Measurements from ENCODE around the gene DHX8. TPM values are rescaled to one million over a fixed set of nuclear protein-coding genes. Genes with fewer than 3 reads are reported as not detected.

Gene DHX8
- total RNA-seq (2022; extraction: Qiagen RNA extraction), result 39.2 to 44.2 TPM (median 41.1 TPM) in 5 replicates

DNA sequence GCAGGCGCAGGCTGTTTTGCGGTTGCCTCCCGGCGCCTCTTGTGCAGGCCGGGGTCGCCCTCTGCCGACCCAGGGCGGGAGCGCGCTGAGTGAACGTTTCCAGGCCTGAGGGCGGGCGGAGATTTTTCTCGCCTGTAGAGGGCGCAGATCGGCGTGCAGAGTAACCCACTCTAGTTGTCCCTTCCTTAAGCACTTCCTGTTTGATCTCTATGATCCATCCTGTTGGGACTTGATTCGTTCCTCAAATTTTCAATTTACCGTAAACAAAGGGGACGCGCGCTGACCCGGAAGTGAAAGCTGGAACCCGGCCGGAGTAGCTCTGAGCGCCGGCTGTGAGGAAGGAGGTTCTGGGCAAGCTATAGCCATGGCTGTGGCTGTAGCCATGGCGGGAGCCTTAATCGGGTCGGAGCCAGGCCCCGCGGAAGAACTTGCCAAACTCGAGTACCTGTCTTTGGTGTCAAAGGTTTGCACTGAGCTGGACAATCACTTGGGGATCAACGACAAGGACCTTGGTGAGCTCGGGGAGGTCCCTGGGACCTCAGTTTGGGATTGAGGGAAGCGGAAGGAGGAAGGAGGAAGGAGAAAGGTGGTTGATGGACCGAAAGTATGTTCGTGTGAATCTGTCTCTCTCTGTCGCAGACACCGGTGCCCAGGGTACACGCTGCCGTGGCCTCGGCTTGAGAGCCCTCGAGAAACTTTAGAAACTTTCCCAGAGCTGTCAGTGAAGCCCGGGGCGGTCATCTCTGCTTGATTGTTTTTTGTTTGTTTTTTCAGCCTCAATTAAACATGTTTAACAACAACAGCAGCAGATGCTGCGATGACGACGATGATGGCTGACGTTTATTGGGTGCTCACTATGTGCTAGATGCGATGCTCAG, at the start of gene DHX8:
DHX8 (plus strand) TSS at position 302 of the 878 bp plus-strand sequence; CDS start at position 365, 63 bp downstream.

DNA sequence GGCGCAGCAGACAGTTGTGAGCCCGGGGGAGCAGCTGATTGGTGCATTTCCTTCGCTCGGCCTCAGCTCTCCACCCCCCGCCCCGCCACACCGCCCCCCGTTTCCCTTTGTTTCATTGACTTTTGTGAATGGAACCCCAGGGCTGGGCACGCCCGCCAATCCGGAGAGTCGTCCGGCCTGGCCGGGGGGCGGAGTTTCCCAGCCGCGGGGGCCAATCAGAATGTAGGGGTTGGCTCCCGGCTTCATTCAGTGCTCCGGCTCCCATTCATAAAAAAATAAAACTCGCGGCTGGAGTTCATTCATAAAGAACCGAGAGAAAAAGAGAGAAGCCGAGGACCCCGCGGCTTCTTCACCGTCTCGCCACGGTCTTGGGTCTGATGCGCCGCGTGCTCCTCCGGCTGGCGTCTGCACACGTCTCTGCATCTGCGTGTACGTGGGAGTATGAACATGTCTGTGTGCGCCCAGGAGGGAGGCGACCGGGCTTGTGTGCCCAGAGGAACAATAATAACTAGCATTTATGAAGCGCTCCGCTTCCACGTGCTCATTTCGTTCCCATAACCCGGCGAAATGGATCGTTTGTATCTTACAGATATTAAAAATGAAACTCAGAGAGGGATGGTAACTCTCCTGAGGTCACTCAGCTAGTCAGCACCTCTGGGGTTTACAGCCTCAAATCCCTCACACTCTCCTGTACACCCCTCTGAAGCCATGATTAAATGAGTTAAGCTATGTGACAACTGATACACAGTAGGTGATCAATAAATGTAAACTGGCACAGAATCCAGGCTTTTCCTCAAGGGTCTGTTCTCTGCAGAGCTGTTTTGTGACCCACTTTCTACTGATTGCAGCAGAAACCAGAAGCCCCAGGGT, 62.8 kb downstream of the DHX8 start, which contains the start of gene ETV4:
ETV4 (minus strand) TSS at position 22 of the 870 bp plus-strand sequence. CDS start 723 bp downstream, outside the sequence.

Other genes starting within 250 kb of the DHX8 start
- gene RNU2-1, start 250.0 kb upstream of the DHX8 start, total RNA-seq (2022; extraction: Qiagen RNA extraction), result not detected in 5 replicates
- 19.4 to 29.9 TPM (median 23.8 TPM) in 5 replicates for gene ARL4D, start 85.0 kb upstream of the DHX8 start, total RNA-seq (2022; extraction: Qiagen RNA extraction)
- 49.1 to 61.9 TPM (median 55.9 TPM) in 5 replicates for gene ETV4, start 62.4 kb downstream of the DHX8 start, total RNA-seq (2022; extraction: Qiagen RNA extraction)
- not detected in 5 replicates for gene MEOX1, start 177.9 kb downstream of the DHX8 start, total RNA-seq (2022; extraction: Qiagen RNA extraction)

Data from A549 treated with Mapracorat at 1 μM for 4 hours (cell line).